ENCODE measurements around the gene ZNF423.

ZNF423 gene

DNA sequence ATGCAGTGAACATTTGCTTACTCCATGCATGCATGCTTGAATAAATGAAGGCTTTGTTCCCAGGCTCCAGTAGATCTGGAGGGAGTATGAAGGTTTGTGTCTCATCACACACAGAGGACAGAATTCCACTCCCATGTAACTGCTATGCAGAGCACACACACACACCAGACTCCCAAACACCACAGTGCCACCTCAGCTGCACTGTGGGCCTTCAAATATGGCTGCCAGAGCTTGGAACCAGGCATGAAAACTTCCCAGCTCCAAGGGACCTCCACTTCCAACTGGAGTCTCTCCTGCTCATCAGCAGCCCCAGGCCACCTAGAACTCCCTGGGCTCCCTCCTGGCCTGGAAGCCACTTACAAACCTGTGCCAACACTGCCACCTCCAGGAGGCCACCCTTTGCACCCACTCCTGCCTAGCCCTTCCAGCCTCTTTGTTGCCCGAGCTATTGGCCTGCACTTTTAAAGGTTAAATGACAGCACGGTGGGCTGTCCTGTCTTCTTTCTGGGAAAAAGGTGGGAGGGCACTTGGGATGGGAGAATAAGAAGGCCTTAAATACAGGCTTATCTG is 151.2 kb downstream of the ZNF423 start:
- DNase-seq: no peak
- TF ChIP-seq, protein P1, sequence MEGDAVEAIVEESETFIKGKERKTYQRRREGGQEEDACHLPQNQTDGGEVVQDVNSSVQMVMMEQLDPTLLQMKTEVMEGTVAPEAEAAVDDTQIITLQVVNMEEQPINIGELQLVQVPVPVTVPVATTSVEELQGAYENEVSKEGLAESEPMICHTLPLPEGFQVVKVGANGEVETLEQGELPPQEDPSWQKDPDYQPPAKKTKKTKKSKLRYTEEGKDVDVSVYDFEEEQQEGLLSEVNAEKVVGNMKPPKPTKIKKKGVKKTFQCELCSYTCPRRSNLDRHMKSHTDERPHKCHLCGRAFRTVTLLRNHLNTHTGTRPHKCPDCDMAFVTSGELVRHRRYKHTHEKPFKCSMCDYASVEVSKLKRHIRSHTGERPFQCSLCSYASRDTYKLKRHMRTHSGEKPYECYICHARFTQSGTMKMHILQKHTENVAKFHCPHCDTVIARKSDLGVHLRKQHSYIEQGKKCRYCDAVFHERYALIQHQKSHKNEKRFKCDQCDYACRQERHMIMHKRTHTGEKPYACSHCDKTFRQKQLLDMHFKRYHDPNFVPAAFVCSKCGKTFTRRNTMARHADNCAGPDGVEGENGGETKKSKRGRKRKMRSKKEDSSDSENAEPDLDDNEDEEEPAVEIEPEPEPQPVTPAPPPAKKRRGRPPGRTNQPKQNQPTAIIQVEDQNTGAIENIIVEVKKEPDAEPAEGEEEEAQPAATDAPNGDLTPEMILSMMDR (IDR thresholded peaks at IDR 0.05): no peak

DNA sequence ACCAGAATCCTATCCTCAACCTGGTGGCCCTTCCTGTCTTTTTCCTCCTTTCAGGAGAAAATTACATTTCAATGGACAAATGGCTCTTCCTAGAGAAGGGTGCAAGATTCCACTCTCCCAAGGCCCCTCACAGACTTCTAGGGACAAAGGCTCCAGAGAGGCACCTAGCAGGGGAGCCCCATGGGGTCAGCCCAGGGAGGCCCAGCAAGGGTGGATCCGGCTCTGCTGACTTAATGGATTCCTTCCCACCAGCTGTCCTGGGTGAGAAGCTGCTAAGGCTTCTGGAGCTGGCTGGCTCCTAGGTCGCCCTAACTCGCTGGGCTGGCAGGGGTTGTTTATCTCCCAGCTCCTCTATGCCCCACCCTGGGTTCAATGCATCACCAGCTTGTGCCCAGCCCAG is 152.4 kb downstream of the ZNF423 start:
- no peak overlapping the region for H3K27ac Mint-ChIP-seq
- H3K9me3 Mint-ChIP-seq: no peaks in the 10 kb centered on the region
- H3K4me1 Mint-ChIP-seq: peaks cover 76% of the 10 kb centered on the region
- DNase-seq: no peak
- H3K27me3 Mint-ChIP-seq (ENCODE audit: low read depth, poor library complexity): peaks cover 3% of the 10 kb centered on the region
- H3K4me3 Mint-ChIP-seq: no peak overlapping the region
- H3K36me3 Mint-ChIP-seq (ENCODE audit: low read depth): peaks cover 9% of the 10 kb centered on the region
- TF ChIP-seq, protein P1 (IDR thresholded peaks at IDR 0.05): no peak

More for the DNA sequence above, 151.2 kb downstream of the ZNF423 start:
- Mint-ChIP-seq H3K27me3 (ENCODE audit: low read depth, poor library complexity) (peaks cover 3% of the 10 kb centered on the region), H3K9me3 (no peaks in the 10 kb centered on the region), H3K4me1 (peaks cover 67% of the 10 kb centered on the region), H3K27ac (peak overlapping the region; percentile 79), H3K36me3 (ENCODE audit: low read depth) (peaks cover 12% of the 10 kb centered on the region), H3K4me3 (no peak overlapping the region)

DNA sequence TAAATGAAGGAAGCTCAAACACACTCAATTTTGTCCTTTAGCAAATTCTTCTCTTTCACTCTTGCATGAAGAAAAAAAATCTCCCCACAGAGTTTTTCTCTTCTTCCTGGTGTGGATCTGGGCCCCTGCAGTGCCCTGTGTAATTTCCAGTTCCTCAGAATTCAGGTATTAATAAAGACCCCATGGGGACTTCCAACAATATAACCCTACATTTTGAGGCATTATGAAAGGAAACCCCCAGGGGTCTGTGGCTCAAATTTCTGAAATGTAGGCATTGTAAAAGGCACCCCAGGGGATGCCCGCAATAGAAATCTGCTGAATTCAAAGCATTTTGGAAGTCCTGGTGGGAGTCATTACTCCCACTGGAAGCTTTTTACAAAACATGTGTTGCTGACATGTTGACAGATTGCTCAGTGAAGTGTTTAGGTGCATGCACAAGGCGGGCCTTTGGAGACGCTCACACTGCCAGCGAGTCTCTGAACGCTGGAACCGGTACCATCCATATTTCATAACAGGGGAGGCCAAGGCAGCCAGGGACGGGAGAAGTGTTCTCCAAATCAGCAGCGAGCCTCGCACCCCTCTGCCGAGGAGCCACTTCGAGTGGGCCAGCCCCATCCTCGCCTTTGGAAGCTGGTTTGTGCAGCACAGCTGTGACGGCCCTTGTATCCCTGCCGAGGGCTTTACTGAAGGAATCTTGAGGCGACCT is 154.0 kb downstream of the ZNF423 start:
- H3K4me3 Mint-ChIP-seq: peak overlapping the region; percentile 64
- H3K9me3 Mint-ChIP-seq: no peaks in the 10 kb centered on the region
- H3K27ac Mint-ChIP-seq: peak overlapping the region; percentile 81
- H3K36me3 Mint-ChIP-seq (ENCODE audit: low read depth): peaks cover 8% of the 10 kb centered on the region
- H3K4me1 Mint-ChIP-seq: peaks cover 90% of the 10 kb centered on the region
- peaks cover 3% of the 10 kb centered on the region for H3K27me3 Mint-ChIP-seq (ENCODE audit: low read depth, poor library complexity)
- peak; percentile 67 for DNase-seq
- TF ChIP-seq, protein P1 (IDR thresholded peaks at IDR 0.05): no peak

GRCh38 chr16:49701065-49701685 is 154.7 kb downstream of the ZNF423 start:
- DNase-seq: no peak
- TF ChIP-seq, protein P1 (IDR thresholded peaks at IDR 0.05): no peak
- peaks cover 97% of the 10 kb centered on the region for H3K4me1 Mint-ChIP-seq
- no peaks in the 10 kb centered on the region for H3K9me3 Mint-ChIP-seq
- H3K36me3 Mint-ChIP-seq (ENCODE audit: low read depth): peaks cover 8% of the 10 kb centered on the region
- H3K27me3 Mint-ChIP-seq (ENCODE audit: low read depth, poor library complexity): peaks cover 3% of the 10 kb centered on the region
- H3K4me3 Mint-ChIP-seq: peak overlapping the region; percentile 64
- peak overlapping the region; percentile 81 for H3K27ac Mint-ChIP-seq

DNA sequence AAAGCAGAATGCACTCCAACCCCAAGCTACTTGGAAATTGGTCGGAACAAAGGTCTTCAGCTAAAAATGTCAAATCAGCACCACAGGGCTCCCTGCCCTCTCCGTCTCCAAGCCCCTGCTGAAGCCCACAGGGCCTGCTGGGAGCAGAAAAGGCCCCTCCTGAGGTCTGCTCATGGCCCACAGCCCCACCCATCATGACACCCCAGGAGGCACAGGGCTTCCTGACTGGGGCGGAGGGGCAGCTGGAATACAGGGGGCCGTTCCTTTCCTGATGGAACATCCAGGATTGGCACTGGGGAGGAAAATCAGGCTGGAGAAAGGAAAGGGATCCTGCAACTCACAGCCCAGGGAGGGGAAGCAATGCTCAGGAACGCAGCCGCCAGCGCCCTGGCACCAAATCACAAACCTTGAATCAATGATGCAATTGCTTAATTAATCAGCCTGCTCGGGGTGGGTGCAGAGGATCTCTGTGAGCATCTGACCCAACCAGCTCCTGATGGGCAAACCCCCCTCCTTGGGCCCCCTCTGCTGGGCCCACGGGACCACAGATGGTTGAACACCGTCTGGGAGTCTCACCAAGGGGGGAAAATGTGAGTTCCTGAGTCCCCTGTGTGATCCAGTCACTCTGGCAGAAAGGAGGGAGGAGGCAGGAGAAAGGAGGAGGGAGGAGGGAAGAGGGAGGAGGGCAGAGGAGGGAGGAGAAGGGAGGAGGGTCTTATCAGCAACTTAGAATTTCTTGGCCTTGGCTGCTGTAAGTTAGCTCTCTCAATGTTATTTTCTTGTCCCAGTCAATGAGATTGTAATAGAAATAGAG is 155.5 kb downstream of the ZNF423 start:
- Mint-ChIP-seq H3K27ac (peak overlapping the region; percentile 94), H3K4me1 (peaks cover 98% of the 10 kb centered on the region)

More for the DNA sequence above, 155.5 kb downstream of the ZNF423 start:
- peaks cover 3% of the 10 kb centered on the region for H3K36me3 Mint-ChIP-seq (ENCODE audit: low read depth)
- no peaks in the 10 kb centered on the region for H3K9me3 Mint-ChIP-seq
- peaks cover 3% of the 10 kb centered on the region for H3K27me3 Mint-ChIP-seq (ENCODE audit: low read depth, poor library complexity)
- peak overlapping the region; percentile 73 for H3K4me3 Mint-ChIP-seq
- DNase-seq: no peak
- TF ChIP-seq, protein P1 (IDR thresholded peaks at IDR 0.05): no peak

All from nephron progenitor cell (in vitro differentiated cells).